Measurements from ENCODE around the gene EEA1. TPM values are rescaled to one million over a fixed set of nuclear protein-coding genes. Genes with fewer than 3 reads are reported as not detected.

EEA1 gene
- total RNA-seq, 4 donors from 2014 or later: 24.7 to 45.0 (median 32.1) TPM

DNA sequence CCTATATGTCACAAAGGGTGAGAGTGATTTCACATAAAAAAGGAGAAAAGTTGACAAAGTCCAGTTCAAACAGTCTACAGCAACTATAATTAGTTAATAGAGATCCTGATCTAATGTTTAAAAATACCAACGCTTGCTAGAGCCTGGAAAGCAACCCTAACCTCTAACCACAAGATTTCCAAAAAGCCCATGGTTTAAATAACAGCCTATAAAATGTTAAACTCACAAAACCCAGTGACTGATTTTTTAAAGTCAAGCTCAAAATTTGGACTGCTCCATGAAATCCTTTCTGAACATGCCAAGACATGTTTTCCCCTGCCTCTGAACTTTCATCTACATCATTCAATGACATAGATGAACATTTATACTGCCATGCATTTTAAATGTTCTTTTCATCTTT is 144.7 kb downstream of the EEA1 start:
- intact Hi-C loops (cut with DNase I; ENCODE audit: low total_unique reads): no loop called here
- TF ChIP-seq POLR2A (IDR thresholded peaks at IDR 0.05): no peak
- TF ChIP-seq, protein P1, sequence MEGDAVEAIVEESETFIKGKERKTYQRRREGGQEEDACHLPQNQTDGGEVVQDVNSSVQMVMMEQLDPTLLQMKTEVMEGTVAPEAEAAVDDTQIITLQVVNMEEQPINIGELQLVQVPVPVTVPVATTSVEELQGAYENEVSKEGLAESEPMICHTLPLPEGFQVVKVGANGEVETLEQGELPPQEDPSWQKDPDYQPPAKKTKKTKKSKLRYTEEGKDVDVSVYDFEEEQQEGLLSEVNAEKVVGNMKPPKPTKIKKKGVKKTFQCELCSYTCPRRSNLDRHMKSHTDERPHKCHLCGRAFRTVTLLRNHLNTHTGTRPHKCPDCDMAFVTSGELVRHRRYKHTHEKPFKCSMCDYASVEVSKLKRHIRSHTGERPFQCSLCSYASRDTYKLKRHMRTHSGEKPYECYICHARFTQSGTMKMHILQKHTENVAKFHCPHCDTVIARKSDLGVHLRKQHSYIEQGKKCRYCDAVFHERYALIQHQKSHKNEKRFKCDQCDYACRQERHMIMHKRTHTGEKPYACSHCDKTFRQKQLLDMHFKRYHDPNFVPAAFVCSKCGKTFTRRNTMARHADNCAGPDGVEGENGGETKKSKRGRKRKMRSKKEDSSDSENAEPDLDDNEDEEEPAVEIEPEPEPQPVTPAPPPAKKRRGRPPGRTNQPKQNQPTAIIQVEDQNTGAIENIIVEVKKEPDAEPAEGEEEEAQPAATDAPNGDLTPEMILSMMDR (IDR thresholded peaks at IDR 0.05): no peak
- H3K4me3 ChIP-seq (ENCODE audit: low read depth, poor library complexity, severe bottlenecking): no peak overlapping the region
- 35 to 50% methylated on average over 1 of the region's 1 CpG for WGBS, 2 donors
- no peak for DNase-seq (ENCODE audit: low spot score in 2 of 2)

DNA sequence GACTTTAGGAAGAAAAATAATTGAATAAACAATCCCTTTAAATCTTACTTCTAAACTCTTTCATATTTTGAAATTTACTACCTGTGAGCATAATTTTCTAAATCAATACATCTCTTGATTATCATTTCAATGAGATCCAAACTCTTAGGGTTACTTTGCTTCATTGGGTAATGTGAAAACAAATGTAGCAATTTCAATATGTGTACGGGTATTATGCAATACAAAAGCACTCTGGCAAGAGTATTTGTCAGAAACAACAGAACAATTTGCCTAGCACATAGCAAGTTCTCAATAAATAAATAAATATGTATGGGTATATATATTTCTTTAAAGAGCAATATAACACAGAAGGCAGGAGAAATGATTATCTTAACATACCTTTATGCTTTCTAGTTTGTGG is 149.2 kb downstream of the EEA1 start:
- DNase-seq (ENCODE audit: low spot score in 2 of 2): no peak
- 63 to 65% methylated on average over 1 of the region's 1 CpG for WGBS, 2 donors
- intact Hi-C loops (cut with DNase I; ENCODE audit: low total_unique reads): no loop called here
- no peak overlapping the region for H3K4me3 ChIP-seq (ENCODE audit: low read depth, poor library complexity, severe bottlenecking)
- TF ChIP-seq POLR2A (IDR thresholded peaks at IDR 0.05): no peak
- TF ChIP-seq, protein P1 (IDR thresholded peaks at IDR 0.05): no peak

DNA sequence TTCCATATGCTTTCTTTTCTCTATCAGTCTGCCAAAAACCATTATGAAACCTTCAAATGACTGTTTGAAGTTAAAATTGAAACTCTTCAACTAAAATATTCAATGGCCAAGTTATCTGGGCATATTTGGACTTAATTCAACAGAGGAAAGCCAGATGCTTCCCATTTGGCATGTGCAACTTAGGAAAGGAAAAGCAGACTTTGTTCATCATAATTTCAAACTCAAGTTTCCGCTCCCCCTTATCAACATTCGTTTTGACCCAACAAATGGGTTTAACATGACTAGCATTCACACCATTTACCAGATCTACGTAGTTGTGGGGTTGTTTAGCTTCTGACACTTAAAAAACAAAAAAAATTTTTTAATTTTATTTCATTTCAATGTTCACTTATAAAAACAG is 150.6 kb downstream of the EEA1 start:
- TF ChIP-seq POLR2A (IDR thresholded peaks at IDR 0.05): no peak
- TF ChIP-seq, protein P1 (IDR thresholded peaks at IDR 0.05): no peak
- 70 to 77% methylated on average over 3 of the region's 3 CpGs for WGBS, 2 donors
- no peak overlapping the region for H3K4me3 ChIP-seq (ENCODE audit: low read depth, poor library complexity, severe bottlenecking)
- intact Hi-C loops (cut with DNase I; ENCODE audit: low total_unique reads): no loop called here
- DNase-seq (ENCODE audit: low spot score in 2 of 2): no peak

DNA sequence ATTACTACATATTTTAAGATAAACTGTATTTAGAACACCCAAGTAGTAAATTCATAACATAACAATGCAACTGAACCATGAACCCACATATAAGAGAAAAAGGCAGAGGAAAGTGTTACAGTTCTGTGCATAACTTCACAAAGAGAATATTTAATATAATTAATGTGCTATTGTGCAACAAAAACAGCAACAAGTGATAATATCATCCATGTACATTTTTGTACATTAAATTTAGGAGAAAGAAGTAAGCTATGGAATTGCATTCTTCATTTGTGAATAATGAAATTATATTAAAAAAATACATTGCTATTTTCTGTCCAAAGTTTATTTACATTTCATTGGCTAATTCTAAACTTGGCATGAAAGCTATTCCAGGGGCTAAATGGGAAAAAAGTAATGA is 153.7 kb downstream of the EEA1 start:
- no peak for TF ChIP-seq POLR2A (IDR thresholded peaks at IDR 0.05)
- TF ChIP-seq, protein P1 (IDR thresholded peaks at IDR 0.05): no peak
- H3K4me3 ChIP-seq (ENCODE audit: low read depth, poor library complexity, severe bottlenecking): no peak overlapping the region
- intact Hi-C loops (cut with DNase I; ENCODE audit: low total_unique reads): no loop called here
- DNase-seq (ENCODE audit: low spot score in 2 of 2): no peak

DNA sequence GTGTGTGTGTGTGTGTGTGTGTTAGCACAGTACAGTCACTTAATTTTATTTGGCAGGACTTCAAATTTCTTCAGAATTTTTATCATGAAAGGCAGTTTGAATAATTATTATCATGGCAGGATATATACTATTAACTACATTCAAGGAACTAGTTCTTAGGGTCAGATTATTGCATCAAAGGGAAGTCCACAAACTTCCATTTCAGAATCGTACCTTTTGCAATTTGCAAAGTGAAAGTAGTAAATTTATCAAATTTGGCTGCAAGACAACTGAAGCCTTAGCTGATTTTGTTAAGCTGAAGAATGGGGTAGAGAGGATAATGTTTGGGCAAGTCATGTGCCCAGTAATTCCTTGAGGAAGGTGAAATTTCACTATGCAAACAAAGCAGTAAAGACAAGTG is 158.1 kb downstream of the EEA1 start:
- WGBS, 2 donors: 50 to 67% methylated on average over 1 of the region's 1 CpG
- H3K4me3 ChIP-seq (ENCODE audit: low read depth, poor library complexity, severe bottlenecking): no peak overlapping the region
- intact Hi-C loops (cut with DNase I; ENCODE audit: low total_unique reads): no loop called here
- no peak for DNase-seq (ENCODE audit: low spot score in 2 of 2)
- TF ChIP-seq, protein P1 (IDR thresholded peaks at IDR 0.05): no peak
- TF ChIP-seq POLR2A (IDR thresholded peaks at IDR 0.05): no peak

DNA sequence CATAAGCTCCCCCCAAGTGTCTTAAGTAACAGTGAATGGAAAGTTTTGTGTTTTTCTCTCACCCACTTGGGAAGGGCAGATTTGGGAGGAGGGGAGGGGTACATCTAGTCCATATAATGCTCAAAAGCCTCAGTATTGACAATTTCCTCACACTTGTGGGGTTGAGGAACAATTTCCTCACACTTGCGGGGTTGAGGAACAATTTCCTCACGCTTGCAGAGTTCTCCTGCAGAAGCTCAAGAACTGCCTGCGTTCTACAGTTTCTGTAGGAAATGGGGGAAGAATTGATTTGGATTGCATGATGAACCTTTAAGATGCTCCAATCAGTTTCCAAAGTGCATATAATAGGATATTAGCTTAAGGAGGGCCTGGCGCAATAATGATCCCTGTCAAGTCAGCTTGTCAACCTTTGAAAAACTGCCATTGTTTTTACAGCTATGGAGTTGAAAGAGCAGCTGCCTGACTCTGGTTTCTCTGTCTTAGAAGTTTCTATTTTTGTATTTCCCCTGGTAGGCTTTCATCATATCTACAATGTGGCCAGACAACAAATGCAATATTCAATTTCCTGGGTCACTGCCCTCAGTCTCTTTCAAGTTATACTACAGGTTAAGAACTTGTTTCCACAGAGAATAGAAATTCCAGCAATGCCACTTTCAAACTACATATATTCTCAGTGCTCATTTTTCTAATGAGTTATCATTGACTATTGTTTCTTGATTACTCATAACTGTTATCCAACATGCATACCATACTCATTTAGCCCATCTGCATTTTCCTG is 159.8 kb downstream of the EEA1 start:
- DNase-seq (ENCODE audit: low spot score in 2 of 2): no peak
- TF ChIP-seq, protein P1 (IDR thresholded peaks at IDR 0.05): no peak
- no peak for TF ChIP-seq POLR2A (IDR thresholded peaks at IDR 0.05)
- no peak overlapping the region for H3K4me3 ChIP-seq (ENCODE audit: low read depth, poor library complexity, severe bottlenecking)
- intact Hi-C loops (cut with DNase I; ENCODE audit: low total_unique reads): no loop called here
- WGBS, 2 donors: 87 to 89% methylated on average over 4 of the region's 4 CpGs

Data from lower leg skin (tissue), 4 donors.